KMS-11 (cell line): ENCODE measurements around the gene TDRD7.

Experiments
- H2AFZ ChIP-seq: fragments of 200-600 bp; sonication (generic); 2 replicates; pipeline ENCODE4 v1.6.1; 2016; ENCODE audit warnings: antibody characterized with exemption, mixed run types, low read depth
- H3K27ac ChIP-seq: fragments of 200-600 bp; sonication (generic); 2 replicates; pipeline ENCODE4 v1.6.1; 2016; ENCODE audit warnings: mild to moderate bottlenecking, mixed run types
- H3K27me3 ChIP-seq: fragments of 200-600 bp; sonication (generic); 2 replicates; pipeline ENCODE4 v1.6.1; 2017; ENCODE audit warnings: mild to moderate bottlenecking, low read depth, mixed run types, moderate library complexity; ENCODE audit not compliant: insufficient read depth
- H3K36me3 ChIP-seq: fragments of 200-600 bp; sonication (generic); 2 replicates; pipeline ENCODE4 v1.6.1; 2017; ENCODE audit warnings: mild to moderate bottlenecking, mixed run types; ENCODE audit not compliant: insufficient read depth
- H3K4me1 ChIP-seq: fragments of 200-600 bp; sonication (generic); 2 replicates; pipeline ENCODE4 v1.6.1; 2016; ENCODE audit warnings: mild to moderate bottlenecking, low read depth, mixed run types; ENCODE audit not compliant: poor library complexity, severe bottlenecking
- H3K4me2 ChIP-seq: fragments of 200-600 bp; sonication (generic); 2 replicates; pipeline ENCODE4 v1.7.0; 2016; ENCODE audit warnings: mild to moderate bottlenecking, mixed run types
- H3K4me3 ChIP-seq: fragments of 200-600 bp; sonication (generic); IDR thresholded peaks from 2 replicates; pipeline ENCODE4 v1.6.1; 2017; ENCODE audit warnings: low read depth, low read length, mixed read lengths; ENCODE audit not compliant: insufficient read depth
- H3K79me2 ChIP-seq: fragments of 200-600 bp; sonication (generic); 2 replicates; pipeline ENCODE4 v1.6.1; 2016; ENCODE audit warnings: low read depth, mixed run types; ENCODE audit not compliant: insufficient read depth
- H3K9ac ChIP-seq: fragments of 200-600 bp; sonication (generic); 2 replicates; pipeline ENCODE4 v1.6.1; 2016; ENCODE audit warnings: mild to moderate bottlenecking, mixed run types
- H4K20me1 ChIP-seq: fragments of 200-600 bp; sonication (generic); 2 replicates; pipeline ENCODE4 v1.6.1; 2016; ENCODE audit warnings: mild to moderate bottlenecking, mixed run types; ENCODE audit not compliant: insufficient read depth
- CTCF ChIP-seq: fragments of 200-600 bp; sonication (generic); conservative IDR thresholded peaks from 2 replicates; pipeline ENCODE4 v1.6.1; 2017; ENCODE audit warnings: low read depth, mild to moderate bottlenecking, antibody characterized with exemption, low read length, moderate library complexity, mixed read lengths

The TDRD7 gene

GRCh38 chr9:97514531-97514930, 102.6 kb downstream of the TDRD7 start:
- H3K9ac ChIP-seq, result no peak overlapping the region
- H3K79me2 ChIP-seq, result no peaks in the 10 kb centered on the region
- no peak overlapping the region for H2AFZ ChIP-seq
- H3K36me3 ChIP-seq, result no peaks in the 10 kb centered on the region
- H3K4me2 ChIP-seq, result no peak overlapping the region
- no peak for TF ChIP-seq CTCF
- peaks cover 27% of the 10 kb centered on the region for H3K4me1 ChIP-seq
- H3K27me3 ChIP-seq, result no peaks in the 10 kb centered on the region
- H3K27ac ChIP-seq, result no peak overlapping the region
- H3K4me3 ChIP-seq, result no peak overlapping the region
- no peaks in the 10 kb centered on the region for H4K20me1 ChIP-seq

GRCh38 chr9:97515662-97516061, 103.8 kb downstream of the TDRD7 start:
- no peak overlapping the region for H3K4me3 ChIP-seq
- no peaks in the 10 kb centered on the region for H3K36me3 ChIP-seq
- H3K27me3 ChIP-seq, result no peaks in the 10 kb centered on the region
- no peaks in the 10 kb centered on the region for H4K20me1 ChIP-seq
- H3K4me2 ChIP-seq, result no peak overlapping the region
- no peak overlapping the region for H3K27ac ChIP-seq
- H3K79me2 ChIP-seq, result no peaks in the 10 kb centered on the region
- H3K9ac ChIP-seq, result no peak overlapping the region
- TF ChIP-seq CTCF, result no peak
- H3K4me1 ChIP-seq, result peaks cover 17% of the 10 kb centered on the region
- H2AFZ ChIP-seq, result no peak overlapping the region

- Histone ChIP-seq H3K79me2 (no peaks in the 10 kb centered on the region), H3K4me1 (peaks cover 13% of the 10 kb centered on the region), H3K4me3 (no peak overlapping the region), H2AFZ (no peak overlapping the region), H3K27me3 (no peaks in the 10 kb centered on the region), H3K4me2 (no peak overlapping the region), H4K20me1 (no peaks in the 10 kb centered on the region), H3K9ac (no peak overlapping the region), H3K36me3 (no peaks in the 10 kb centered on the region), H3K27ac (no peak overlapping the region)
- no peak for TF ChIP-seq CTCF
These were observed 104.2 kb downstream of the TDRD7 start for GRCh38 chr9:97516111-97516510.

- no peaks in the 10 kb centered on the region for H3K79me2 ChIP-seq
- H3K4me3 ChIP-seq, result no peak overlapping the region
- H3K27me3 ChIP-seq, result no peaks in the 10 kb centered on the region
- H3K36me3 ChIP-seq, result no peaks in the 10 kb centered on the region
- no peak overlapping the region for H2AFZ ChIP-seq
- TF ChIP-seq CTCF, result no peak
- H3K4me2 ChIP-seq, result no peak overlapping the region
- H3K4me1 ChIP-seq, result no peaks in the 10 kb centered on the region
- H4K20me1 ChIP-seq, result no peaks in the 10 kb centered on the region
- H3K27ac ChIP-seq, result no peak overlapping the region
- H3K9ac ChIP-seq, result no peak overlapping the region
These were observed 105.6 kb downstream of the TDRD7 start for GRCh38 chr9:97517331-97518089.
